Activated CD4-positive, alpha-beta T cell treated with anti-CD3 and anti-CD28 coated beads, Interleukin-2, Interleukin-6, amounts not matched to agents 100 ng/mL and 50 ng/mL, durations not matched to agents 16 hours and 8 hours (primary cell): ENCODE measurements around the gene MEGF8.
"Not testable (repeated sequence)": the region's sequence is repeated elsewhere in the genome, so short reads cannot be mapped to it uniquely, and the experiment has no call there.

ENCODE experiments used
- DNase-seq: peaks from one replicate; pipeline ENCODE4 v3.0.0-alpha.2; 2020

The MEGF8 gene

DNA sequence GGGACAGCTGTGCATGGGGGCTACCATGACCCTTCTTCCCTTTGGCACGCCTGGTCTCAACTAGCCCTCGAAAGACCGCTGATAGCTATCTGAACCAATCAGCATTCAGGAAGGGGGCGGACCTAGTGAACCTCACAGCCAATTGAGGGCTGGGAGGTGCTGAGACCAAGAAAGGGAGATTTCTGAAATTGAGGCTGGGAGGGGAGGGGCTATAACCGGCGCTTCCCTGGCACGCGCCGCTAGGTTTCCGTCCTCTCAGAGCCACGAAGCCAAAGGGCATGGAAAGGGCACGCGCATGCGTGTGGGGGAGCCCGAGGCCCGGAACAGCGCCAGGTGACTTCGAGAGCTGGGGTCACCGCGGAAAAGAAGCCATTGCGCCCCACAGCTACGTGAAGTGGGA lies 18.8 kb upstream of the MEGF8 start:
- no peak for DNase-seq

GRCh38 chr19:42309686-42310085 lies 15.7 kb upstream of the MEGF8 start:
- no peak for DNase-seq

- DNase-seq = no peak
These were observed 13.8 kb upstream of the MEGF8 start for GRCh38 chr19:42311657-42312056.

DNA sequence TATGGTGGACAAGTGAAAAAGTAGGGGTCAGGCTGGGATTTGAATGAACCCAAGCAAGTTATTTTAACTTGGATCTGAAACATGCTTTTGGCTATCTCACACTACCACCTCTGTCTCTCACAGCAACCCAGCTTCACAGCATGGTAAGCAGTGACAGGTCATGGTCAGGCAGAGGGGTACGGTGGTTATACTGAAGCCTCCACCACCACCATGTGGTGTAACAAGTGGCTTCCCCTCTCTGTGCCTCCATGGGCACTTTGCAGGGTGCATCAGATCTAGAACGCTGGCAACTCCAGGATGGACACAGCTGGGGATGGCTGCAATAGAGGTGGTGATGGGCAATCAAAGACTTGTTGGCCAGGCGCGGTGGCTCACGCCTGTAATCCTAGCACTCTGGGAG lies 13.1 kb upstream of the MEGF8 start:
- DNase-seq = no peak

DNA sequence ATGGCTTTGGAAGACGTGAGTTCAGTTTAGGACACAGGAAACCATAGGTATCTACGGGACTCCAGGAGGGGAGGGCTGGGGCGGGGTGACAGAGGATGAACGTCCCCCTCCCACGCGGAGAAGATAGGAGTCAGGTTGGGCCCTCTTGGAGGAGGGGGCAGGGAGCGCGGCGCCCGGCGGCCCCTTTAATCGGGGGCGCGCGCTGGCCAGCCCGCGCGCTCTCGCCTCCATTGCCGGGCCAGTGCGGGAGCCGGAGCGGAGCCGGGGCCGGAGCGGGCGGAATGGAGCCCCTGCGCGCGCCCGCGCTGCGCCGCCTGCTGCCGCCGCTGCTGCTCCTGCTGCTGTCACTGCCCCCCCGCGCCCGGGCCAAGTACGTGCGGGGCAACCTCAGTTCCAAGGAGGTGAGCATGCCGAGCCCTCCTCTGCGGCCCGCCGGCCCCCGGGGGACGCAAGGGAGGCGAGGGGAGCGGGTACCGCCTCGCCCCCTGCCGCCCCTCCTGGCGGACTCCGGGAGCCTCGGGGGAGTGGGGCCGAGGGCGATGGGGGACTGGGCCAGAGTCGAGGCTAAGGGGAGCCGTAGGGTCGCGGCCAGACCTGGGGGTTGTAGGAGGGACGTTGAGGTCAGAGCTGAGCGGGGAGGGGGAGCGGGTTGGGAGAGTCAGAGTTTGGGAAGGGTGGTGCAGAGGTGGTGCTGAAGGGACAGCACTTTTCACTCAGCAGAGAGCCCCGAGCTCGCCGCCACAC lies 12.2 kb upstream of the MEGF8 start, which contains the start of gene TMEM145:
Gene TMEM145, plus strand, starts transcription at position 214 of the 744 bp plus-strand sequence. Its CDS starts 68 bp downstream, at position 282.
- peak; percentile 47 for DNase-seq

- no peak for DNase-seq
These were observed 11.3 kb upstream of the MEGF8 start for GRCh38 chr19:42313840-42314755.

DNA sequence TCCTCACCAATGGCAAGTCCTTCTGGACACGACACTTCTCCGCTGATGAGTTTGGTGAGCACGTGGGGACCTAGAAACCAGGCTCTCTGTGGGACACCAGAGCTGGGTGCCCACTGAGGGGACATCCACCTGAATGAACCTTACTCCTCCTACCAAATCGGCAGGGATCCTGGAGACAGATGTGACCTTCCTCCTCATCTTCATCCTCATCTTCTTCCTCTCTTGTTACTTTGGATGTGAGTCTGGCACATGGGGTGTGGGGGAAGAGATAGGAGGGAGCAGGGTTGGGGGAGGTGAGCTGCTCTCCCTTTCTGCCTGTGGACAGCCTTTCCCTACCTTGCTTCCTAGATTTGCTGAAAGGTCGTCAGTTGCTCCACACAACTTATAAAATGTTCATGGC lies 10.4 kb upstream of the MEGF8 start:
- DNase-seq = no peak

DNA sequence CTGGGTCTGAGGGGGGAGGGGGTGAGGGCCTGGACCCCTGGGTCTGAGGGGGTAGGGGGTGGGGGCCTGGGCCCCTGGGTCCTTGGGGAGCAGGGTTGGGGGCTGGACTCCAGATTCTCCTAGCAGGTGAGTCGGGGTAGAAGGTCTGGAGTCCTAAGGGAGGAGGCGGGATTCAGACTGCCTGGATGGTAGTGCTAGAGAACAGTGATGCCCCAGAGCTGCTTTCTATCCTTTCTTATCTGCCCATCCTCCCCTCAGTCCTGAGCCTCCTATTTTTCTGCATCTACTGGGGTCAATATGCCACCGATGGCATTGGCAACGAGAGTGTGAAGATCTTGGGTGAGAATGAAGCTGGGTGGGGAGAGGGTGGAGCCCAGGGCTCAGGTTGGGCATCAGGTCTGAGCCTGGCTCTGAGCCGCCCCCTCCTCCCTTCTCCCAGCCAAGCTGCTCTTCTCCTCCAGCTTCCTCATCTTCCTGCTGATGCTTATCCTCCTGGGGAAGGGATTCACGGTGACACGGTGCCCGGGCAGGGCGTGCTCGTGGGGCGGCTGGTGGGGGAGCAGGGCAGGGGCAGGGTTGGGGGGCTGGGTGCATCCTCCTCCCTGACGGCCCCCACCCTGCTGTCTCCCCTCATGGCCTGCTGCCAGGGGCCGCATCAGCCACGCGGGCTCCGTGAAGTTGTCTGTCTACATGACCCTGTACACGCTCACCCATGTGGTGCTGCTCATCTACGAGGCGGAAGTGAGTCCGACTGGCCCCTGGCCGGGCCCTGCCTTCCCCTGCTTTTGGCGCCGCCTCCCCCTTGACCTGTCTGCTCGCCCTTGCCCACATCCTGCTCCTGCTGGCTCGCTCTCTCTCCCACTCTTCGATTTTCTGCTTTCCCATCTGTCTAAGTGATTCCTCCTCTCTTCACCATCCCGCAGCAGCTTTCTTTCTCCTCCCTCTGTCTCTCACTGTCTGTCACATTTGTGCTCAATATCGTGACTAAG lies 8.9 kb upstream of the MEGF8 start:
- no peak for DNase-seq

DNA sequence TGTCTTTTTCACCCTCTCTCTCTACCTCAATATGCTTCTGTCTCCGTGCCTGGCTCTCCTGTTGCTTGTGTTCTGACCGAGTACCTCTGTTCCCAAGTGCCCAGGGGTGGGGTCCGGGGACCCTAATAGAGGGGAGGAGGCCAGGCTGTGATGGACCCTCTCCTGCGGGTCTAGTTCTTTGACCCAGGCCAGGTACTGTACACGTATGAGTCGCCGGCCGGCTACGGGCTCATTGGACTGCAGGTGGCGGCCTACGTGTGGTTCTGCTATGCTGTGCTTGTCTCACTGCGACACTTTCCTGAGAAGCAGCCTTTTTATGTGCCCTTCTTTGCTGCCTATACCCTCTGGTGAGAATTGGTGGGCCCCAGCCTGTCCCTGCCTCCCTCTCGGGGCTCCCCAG lies 7.9 kb upstream of the MEGF8 start:
- no peak for DNase-seq

GRCh38 chr19:42322305-42322704 lies 3.1 kb upstream of the MEGF8 start:
- no peak for DNase-seq

- DNase-seq = no peak
These were observed 2.0 kb upstream of the MEGF8 start for GRCh38 chr19:42323473-42323851.

DNA sequence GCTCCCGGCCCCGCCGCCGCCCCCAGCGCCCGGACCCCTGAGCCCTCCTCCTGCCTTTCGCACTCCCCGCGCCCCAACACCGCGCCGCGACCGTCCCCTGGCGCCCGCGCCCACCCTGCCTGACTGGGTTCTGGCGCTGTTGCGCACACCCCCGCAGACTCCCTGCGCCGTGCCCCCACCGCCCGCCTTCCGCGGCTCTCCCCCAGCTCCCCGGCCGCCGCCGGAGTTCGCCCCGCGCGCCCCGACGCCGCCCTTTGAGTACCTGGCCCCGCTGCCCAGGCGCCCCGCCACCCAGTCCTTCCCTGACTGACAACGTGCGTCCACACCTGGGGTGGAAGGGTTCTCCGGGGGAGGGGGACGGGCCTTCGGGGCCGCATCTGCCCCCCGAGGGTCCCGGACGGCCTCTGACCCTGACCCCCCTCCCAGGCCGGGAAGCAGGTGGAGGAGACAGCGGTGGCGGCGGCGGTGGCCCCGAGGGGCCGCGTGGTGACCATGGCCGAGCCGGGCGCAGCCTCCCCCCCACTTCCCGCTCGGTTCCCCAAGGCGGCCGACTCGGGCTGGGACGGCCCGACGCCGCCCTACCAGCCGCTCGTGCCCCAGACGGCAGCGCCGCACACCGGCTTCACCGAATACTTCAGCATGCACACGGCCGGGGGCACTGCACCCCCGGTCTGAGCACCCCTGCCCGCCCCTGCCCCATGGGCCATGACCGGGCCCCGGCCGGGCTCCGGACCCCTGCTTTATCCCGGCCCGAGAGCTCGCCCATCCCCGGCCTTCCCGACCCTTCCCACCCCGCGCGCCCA lies 1.4 kb upstream of the MEGF8 start:
- peak; percentile 33 for DNase-seq

- DNase-seq = no peak
These were observed 654 bp upstream of the MEGF8 start for GRCh38 chr19:42324655-42325307.

DNA sequence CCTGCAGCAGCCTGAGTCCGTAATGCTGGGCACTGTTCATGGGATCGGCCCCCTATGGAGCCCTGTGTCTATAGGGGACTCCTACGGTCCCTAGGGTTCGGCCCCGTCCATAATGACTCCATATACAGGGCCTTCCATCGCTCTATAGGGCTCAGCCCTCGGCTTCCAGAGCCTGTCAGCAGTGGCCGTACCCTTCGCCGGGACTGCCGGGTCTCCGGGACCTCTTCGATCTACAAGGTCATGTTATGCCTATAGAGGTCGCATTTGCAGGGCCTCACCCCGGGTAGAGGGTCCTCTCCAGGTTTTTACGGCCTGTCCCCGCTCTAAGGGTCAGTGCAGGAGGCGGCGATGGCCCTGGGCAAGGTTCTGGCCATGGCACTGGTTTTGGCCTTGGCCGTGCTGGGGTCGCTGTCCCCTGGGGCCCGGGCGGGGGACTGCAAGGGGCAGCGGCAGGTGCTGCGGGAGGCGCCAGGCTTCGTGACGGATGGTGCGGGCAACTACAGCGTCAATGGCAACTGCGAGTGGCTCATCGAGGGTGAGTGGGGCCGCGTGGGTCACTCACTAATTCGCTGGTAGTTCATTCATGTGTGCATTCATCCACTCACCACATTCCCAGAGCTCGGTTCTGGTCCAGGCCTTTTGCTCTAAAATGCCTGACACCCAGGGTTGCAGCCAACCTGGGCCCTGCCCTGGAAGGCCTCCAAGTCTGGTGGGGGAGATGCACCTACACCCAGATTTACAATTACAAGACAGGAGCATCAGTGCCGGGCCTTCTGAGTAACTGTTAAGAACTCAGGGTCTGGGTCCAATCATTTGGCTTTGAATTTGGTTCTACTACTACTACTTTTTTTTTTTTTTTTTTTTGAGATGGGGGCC lies 699 bp downstream of the MEGF8 start:
- DNase-seq = peak; percentile 29

GRCh38 chr19:42326969-42327368 lies 1.5 kb downstream of the MEGF8 start:
- DNase-seq = no peak

DNA sequence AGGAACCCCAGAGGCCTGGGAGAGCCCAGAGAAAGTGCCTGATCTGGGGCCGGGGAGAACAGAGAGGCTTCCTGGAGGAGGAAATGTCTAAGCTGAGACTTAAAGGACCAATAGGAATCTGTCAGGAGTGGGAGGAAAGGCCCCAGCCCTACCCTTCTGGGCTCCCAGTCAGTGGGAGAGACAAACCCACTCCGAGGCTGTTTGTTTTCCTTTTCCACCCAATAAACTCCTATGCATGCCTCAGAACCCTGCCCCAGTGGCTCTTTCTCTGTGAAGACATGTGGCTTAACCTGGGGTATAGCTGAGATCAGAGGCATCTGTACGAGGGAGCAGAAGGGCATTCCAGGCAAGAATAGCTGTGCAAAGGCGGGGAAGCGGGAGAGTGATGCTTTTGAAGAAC lies 1.9 kb downstream of the MEGF8 start:
- DNase-seq = no peak

- DNase-seq = no peak
These were observed 2.7 kb downstream of the MEGF8 start for GRCh38 chr19:42328106-42328505.

GRCh38 chr19:42328854-42329253 lies 3.4 kb downstream of the MEGF8 start:
- no peak for DNase-seq

DNA sequence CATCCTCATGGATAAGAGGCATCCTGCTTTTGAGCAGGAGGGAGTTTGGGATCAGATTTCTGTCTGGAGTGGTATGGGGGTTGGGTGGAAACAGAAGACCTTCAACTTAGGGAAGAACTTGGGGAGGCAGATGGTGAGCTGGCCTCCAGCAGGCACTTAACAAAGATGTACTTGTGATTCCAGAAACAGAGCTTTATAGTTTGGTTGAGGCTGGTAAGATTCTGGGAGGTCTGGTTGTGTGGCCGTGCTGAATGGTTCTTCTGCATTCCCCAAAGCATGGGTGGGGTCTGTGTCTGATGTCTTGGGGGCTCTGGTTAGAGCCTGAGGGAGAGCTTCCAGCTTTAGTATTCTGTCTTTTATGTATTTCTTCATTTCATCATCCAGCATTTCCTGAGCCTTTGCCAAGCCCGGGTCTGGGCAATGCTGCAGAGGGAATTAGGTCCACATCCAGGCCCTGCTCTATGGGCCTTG lies 4.8 kb downstream of the MEGF8 start:
- no peak for DNase-seq

GRCh38 chr19:42331333-42331732 lies 5.9 kb downstream of the MEGF8 start:
- not testable (repeated sequence) for DNase-seq
